HG03108 (cell line): ENCODE measurements around the gene OAS2.
"Not testable (repeated sequence)": the region's sequence is repeated elsewhere in the genome, so short reads cannot be mapped to it uniquely, and the experiment has no call there.

Experiments
- ATAC-seq: cut with Tn5 transposase; IDR thresholded peaks from one replicate; pipeline ENCODE4 v1.9.1; 2021; ENCODE audit warnings: moderate library complexity; ENCODE audit not compliant: unreplicated experiment

The OAS2 gene

DNA sequence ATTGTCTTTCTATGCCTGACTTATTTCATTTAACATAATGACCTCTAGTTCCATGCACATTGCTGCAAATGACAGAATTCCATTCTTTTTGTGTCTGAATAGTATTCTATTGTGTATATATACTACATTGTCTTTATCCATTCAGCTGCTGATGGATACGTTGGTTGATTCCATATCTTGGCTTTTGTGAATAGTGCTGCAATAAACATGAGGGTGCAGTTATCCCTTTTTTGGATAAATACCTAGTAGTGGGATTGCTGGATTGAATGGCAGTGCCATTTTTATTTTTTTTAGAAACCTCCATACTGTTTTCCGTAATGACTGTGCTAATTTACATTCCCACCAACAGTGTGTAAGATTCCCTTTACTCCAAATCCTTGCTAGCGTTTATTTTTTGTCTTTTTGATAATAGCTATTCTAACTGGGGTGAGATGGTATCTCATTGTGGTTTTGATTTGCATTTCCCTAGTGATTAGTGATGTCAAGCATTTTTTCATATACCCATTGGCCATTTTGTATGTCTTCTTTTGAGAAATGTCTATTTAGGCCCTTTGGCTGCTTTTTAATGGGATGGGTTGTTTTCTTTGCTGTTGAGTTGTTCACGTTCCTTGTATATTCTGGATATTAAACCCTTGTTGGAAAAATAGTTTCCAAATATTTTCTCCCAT is 2.3 kb downstream of the OAS2 start:
- no peak for ATAC-seq

GRCh38 chr12:112985642-112986290 is 7.4 kb downstream of the OAS2 start:
- ATAC-seq, result no peak

DNA sequence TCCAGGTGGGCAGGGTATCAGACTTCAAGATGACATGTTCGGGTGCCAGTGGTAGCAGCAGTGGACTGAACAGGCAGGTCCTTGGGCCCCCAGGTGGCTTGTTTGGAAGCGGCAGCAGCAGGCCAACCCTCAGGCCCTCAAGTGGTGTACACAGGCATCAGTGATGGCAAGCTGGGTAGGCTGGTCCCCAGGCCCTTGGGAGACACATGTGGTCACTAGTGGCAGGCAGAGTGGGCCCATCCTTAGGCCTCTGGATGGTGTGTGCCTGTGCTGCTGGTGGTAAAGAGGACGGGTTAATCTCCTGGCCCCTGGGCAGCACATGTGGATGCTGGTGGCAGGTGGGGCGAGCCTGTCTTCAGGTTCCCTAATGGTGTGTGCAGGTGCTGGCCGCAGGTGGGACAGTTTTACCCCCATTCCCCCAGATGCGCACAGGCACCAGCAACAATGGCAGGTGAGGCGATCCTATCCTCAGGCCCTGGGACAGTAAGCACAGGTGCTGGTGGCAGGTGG is 8.0 kb downstream of the OAS2 start:
- no peak for ATAC-seq

- ATAC-seq, result no peak
Observed at GRCh38 chr12:112987561-112987960, 9.2 kb downstream of the OAS2 start.

GRCh38 chr12:112988224-112988623 is 9.9 kb downstream of the OAS2 start:
- ATAC-seq, result no peak

DNA sequence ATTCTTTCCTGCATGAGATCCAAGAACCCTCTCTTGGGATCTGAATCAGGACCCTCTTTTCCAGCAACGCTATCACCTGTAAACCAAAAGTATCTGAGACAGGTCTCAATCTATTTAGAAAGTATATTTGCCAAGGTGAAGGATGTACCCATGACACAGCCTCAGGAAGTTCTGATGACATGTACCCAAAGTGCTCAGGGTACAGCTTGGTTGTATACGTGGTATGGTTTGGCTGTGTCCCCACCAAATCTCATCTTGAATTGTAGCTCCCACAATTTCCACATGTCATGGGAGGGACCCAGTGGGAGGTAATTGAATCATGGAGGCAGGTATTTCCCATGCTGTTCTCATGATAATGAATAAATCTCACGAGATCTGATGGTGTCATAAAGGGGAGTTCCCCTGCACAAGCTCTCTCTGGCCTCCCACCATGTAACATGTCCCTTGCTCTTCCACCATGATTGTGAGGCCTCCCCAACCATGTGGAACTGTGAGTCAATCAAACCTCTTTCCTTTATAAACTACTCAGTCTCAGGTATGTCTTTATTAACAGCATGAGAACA is 10.6 kb downstream of the OAS2 start:
- ATAC-seq, result not testable (repeated sequence)

GRCh38 chr12:112989806-112990205 is 11.5 kb downstream of the OAS2 start:
- ATAC-seq, result no peak

- no peak for ATAC-seq
Observed at GRCh38 chr12:112992541-112993398, 14.5 kb downstream of the OAS2 start.

GRCh38 chr12:112995008-112995407 is 16.7 kb downstream of the OAS2 start:
- no peak for ATAC-seq

DNA sequence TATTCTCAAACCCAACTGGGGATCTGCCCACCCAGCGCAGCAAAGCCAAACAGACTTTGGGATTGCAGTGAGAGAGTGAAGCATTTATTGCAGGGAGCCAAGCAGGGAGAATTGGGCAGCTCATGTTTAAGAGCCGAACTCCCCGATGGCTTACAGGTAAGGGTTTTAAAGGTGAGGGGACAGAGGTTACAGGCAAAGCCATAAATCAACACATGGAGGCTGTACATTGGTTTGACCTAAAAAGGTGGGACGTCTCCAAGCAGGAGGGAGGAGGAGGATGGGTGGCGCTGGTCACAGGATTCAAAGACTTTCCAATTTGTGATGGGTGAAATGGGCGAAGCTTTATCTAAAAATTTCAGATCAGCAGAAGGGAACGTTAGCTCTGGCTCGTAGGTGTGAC is 18.2 kb downstream of the OAS2 start:
- ATAC-seq, result no peak

GRCh38 chr12:112997506-112997905 is 19.2 kb downstream of the OAS2 start:
- no peak for ATAC-seq

GRCh38 chr12:112998987-112999767 is 20.9 kb downstream of the OAS2 start:
- peak; percentile 90 for ATAC-seq

DNA sequence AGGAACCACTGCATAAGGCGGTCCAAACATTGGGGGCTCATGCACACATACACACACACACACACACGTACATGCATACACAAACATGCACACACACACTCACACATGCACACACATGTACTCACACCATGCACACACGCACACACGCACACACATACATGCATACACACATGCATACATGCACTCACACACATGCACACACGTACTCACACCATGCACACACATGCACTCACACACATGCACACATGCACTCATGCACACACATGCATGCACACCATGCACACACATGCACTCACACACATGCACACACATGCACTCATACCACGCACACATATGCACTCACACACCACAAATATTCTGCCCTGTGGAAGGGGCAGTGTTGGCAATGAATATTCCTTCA is 22.1 kb downstream of the OAS2 start:
- ATAC-seq, result no peak

- ATAC-seq, result no peak
Observed at GRCh38 chr12:113002155-113002554, 23.8 kb downstream of the OAS2 start.

DNA sequence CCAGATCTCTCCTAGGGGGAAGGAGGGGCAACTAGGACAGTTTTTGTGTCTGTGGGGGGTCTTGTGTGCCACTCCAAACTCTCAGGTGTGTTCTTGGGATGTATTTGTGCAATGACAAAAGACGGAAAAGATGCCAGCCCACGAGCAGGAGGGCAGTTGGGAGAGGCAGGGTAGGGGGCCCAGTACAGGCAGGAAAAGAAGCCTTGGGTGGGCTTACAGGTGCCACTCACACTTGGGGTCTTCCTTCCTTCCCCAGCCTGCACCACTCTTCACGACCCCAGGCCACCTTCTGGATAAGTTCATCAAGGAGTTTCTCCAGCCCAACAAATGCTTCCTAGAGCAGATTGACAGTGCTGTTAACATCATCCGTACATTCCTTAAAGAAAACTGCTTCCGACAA is 24.4 kb downstream of the OAS2 start:
- ATAC-seq, result no peak

- ATAC-seq, result no peak
Observed at GRCh38 chr12:113003636-113004035, 25.3 kb downstream of the OAS2 start.

DNA sequence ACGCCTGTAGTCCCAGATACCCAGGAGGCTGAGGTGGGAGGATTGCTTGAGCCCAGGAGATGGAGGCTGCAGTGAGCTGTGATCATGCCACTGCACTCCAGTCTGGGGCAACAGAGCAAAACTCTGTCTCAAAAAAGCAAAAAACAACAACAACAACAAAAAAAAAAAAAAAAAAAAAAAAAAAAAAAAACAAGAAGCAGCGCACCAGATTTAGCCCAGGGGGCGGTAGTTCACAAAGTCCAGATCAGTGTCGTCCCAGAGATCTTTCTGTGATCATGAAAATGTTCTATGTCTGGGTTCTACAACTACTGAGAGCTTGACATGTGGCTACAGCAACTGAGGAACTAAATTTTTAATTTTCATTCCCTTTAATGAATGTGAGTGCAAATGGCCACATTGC is 27.4 kb downstream of the OAS2 start:
- ATAC-seq, result no peak

- no peak for ATAC-seq
Observed at GRCh38 chr12:113006206-113006605, 27.9 kb downstream of the OAS2 start.

- no peak for ATAC-seq
Observed at GRCh38 chr12:113006641-113007040, 28.3 kb downstream of the OAS2 start.

DNA sequence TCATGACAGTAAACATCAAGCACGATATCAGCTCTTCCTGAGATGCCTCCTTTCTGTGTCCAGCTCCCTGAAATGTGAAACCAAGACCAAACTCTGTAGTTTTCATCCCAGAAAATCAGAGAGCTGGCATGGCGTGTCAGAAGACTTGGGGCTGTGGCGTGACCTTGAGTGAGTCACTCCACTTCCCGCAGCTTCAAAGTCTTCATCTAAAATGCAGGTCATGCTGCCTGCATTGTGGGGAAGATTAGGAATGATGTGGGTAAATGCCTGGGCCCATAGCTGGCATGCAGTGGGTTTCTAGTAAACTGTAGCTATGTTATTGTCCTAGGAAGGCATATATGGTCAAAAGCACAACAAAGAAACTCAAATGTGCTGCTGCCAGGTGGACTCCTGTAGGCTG is 28.8 kb downstream of the OAS2 start:
- ATAC-seq, result no peak

- no peak for ATAC-seq
Observed at GRCh38 chr12:113010701-113011100, 32.4 kb downstream of the OAS2 start.
